Kidney epithelial cell (primary cell): ENCODE results near the gene ITIH3. TPM values are rescaled to one million over a fixed set of nuclear protein-coding genes. Genes with fewer than 3 reads are reported as not detected.

Source experiments
- DNase-seq: peaks from one replicate; pipeline ENCODE4 v3.0.0-alpha.2; 2010; ENCODE audit warnings: low read depth
- H3K27me3 ChIP-seq: 2 replicates; pipeline ENCODE4 v1.6.0; 2011; ENCODE audit warnings: low read length; ENCODE audit not compliant: control insufficient read depth, insufficient read depth
- H3K36me3 ChIP-seq: 2 replicates; pipeline ENCODE4 v1.5.1; 2011; ENCODE audit warnings: low read length; ENCODE audit not compliant: control insufficient read depth, insufficient read depth
- H3K4me3 ChIP-seq: 2 replicates; pipeline ENCODE4 v1.5.1; 2011; ENCODE audit warnings: low read depth, mild to moderate bottlenecking, control low read depth, low read length
- CTCF ChIP-seq: IDR thresholded peaks from 2 replicates; pipeline ENCODE4 v1.5.1; 2011; ENCODE audit warnings: mild to moderate bottlenecking, moderate library complexity, low read length, control low read depth, inconsistent platforms; ENCODE audit not compliant: insufficient read depth, poor library complexity, severe bottlenecking
- total RNA-seq: library from RNA; depleted of rRNA; stranded (reverse); fragments of >200 nt; gene quantifications from 2 replicates; pipeline ENCODE4 v1.2.3, GENCODE V29; 2015

ITIH3 gene
- total RNA-seq, 1 donor from 2014 or later: not detected

DNA sequence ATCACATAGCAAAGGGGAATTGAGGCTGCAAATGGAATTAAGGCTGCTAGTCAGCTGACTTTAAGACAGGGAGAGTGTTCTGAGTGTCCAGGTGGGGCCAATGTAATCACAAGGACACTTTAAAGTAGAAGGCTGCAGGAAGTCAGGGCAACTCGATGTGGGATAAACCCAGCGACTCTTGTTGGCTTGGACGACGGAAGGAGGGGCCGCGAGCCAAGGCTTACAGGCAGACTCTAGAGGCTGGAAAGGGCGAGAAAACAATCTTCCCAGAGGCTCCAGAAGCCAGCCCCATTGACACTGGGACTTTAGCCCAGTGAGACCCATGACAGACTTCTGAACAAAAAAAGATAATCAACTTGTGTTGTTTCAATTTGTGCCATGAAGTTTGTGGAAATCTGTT is 53.1 kb downstream of the ITIH3 start:
- H3K36me3 ChIP-seq: no peaks in the 10 kb centered on the region
- TF ChIP-seq CTCF: no peak
- H3K4me3 ChIP-seq: no peak overlapping the region
- H3K27me3 ChIP-seq: no peaks in the 10 kb centered on the region
- no peak for DNase-seq

- Histone ChIP-seq H3K36me3 (no peaks in the 10 kb centered on the region), H3K27me3 (no peaks in the 10 kb centered on the region), H3K4me3 (no peak overlapping the region)
- TF ChIP-seq CTCF: no peak
- DNase-seq: peak; percentile 10
Observed at GRCh38 chr3:52848617-52849016, 54.0 kb downstream of the ITIH3 start.

GRCh38 chr3:52849656-52850055 is 55.1 kb downstream of the ITIH3 start:
- H3K27me3 ChIP-seq: no peaks in the 10 kb centered on the region
- H3K36me3 ChIP-seq: no peaks in the 10 kb centered on the region
- no peak for DNase-seq
- H3K4me3 ChIP-seq: no peak overlapping the region
- TF ChIP-seq CTCF: no peak

GRCh38 chr3:52851348-52851747 is 56.8 kb downstream of the ITIH3 start:
- peak; percentile 55 for TF ChIP-seq CTCF
- Histone ChIP-seq H3K36me3 (no peaks in the 10 kb centered on the region), H3K4me3 (no peak overlapping the region), H3K27me3 (no peaks in the 10 kb centered on the region)
- no peak for DNase-seq

DNA sequence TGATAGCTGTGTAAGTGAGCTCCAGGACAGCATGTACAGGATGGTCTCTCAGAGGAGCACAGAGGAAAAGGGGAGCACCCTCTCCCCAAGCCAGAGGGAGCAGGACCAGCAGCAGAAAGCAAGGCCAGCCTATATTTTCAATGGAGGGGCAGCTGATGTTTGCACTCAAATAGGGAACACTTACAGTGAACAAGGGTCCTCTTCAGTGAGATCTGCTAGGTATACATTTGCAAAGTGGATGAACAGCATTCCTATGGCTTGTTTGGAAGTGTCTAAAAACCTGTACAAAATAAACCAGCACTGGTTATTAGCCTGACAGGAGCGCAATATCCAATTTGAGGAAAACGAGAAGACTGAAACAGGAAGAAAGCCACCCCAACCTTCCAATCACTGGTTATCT is 57.8 kb downstream of the ITIH3 start:
- Histone ChIP-seq H3K36me3 (no peaks in the 10 kb centered on the region), H3K4me3 (no peak overlapping the region), H3K27me3 (no peaks in the 10 kb centered on the region)
- no peak for TF ChIP-seq CTCF
- no peak for DNase-seq

- Histone ChIP-seq H3K4me3 (no peak overlapping the region), H3K27me3 (no peaks in the 10 kb centered on the region), H3K36me3 (no peaks in the 10 kb centered on the region)
- no peak for TF ChIP-seq CTCF
- DNase-seq: no peak
Observed at GRCh38 chr3:52854013-52854412, 59.4 kb downstream of the ITIH3 start.
